Neural cell (in vitro differentiated cells): Measurements from ENCODE around the gene BAD.

Experiments used
- CTCF ChIP-seq: fragments of 450-650 bp; IDR thresholded peaks from 2 replicates; pipeline ENCODE4 v1.5.1; 2014; ENCODE audit warnings: antibody characterized with exemption, mild to moderate bottlenecking, moderate library complexity; ENCODE audit not compliant: poor library complexity, severe bottlenecking
- REST ChIP-seq: IDR thresholded peaks from 2 replicates; pipeline ENCODE4 v1.6.1; 2012; ENCODE audit warnings: borderline replicate concordance

GRCh38 chr11:64290352-64291261 lies 6.1 kb upstream of the BAD start:
- TF ChIP-seq CTCF: no peak
- TF ChIP-seq REST: no peak
